GF-D8 (cell line): ENCODE results near the gene PIGT.
"Not testable (repeated sequence)": the region's sequence is repeated elsewhere in the genome, so short reads cannot be mapped to it uniquely, and the experiment has no call there.

Source experiments
- DNase-seq: peaks from one replicate; lab custom pipeline; 2025; lab: John Stamatoyannopoulos, UW

PIGT gene

DNA sequence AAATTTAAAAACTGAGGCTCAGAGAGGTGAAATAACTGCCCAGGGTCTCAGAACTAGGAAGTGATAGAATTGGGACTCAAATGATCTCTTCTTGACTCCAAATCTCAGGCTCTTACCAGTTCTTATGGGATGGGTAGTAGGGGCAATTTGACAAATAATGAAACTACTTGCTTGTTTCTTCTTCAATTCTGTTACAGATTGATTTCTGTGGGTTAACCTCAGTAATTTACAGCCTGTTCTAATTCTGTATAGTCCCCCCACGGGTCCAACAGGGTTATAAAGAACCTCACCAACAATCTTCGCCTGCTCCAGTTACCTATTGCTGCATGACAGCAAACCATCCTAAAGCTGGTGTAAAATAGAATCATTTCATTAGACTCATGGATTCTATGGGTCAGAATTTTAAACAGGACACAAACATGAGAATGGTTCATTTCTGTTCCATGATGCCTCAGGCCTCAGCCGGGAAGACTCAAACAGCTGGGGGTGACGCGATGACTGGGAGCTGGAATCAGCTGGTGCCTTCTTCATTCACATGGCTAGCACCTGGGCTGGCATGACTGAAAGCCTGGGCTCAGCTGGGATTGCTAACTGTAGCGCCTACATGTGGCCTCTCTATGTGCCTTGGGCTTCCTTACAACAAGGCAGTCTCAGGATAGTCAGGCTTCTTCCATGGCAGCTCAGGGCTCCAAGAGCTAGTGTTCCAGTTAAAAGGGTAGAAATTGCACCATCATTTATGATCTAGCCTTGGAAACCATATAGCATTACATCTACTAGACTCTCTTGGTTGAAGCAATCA is 47.0 kb downstream of the PIGT start:
- DNase-seq = no peak

DNA sequence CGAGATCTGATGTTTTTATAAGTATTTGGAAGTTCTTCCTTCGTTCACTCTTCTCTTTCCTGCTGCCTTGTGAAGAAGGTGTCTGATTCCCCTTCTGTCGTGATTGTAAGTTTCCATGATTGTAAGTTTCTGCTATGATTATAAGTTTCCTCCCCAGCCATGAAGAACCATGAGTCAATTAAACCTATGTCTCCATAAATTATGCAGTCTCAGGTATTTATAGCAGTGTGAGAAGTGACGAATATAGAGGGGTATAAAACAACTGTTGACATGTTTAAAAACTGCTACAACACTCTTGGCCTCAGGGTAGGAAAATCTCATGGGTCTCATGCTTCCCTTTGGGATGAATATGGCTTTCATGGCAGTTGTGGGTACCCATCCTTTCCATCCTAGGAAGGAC is 47.8 kb downstream of the PIGT start:
- no peak for DNase-seq

DNA sequence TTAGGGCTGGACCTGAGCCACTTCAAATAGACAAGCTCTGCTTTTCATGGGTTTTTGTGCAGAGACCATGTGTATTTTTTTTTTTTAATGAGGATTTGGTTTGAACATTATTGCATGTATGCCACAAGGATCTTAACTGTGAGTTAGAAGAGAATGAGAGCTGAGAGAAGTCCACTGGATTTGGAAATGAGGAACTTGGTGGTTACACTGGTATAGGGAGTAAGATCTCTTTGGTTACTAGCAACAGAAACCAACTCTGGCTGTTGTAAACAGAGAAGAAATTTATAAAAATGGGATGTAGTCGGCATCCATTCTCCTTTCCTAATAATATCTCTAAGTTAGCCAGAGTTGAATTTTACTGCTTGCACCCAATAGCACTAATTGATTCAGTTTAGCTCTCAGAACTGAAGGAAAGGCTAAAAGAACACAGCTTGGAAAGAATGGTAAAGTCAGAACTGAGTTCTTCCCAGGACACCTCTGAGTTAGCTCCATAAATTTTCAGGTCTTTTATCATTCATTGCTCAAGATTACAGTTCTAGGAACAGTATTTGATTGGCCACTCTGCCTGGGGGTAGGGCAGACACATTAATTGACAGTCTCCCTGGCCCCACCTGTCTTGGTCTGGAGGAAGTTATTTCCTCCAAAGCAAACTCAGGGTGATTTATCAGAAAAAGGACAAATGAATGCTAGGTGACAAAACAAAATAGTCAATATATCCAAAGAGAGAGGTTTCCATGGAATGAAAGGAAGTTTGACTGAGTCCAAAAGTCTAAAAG is 49.7 kb downstream of the PIGT start:
- no peak for DNase-seq

DNA sequence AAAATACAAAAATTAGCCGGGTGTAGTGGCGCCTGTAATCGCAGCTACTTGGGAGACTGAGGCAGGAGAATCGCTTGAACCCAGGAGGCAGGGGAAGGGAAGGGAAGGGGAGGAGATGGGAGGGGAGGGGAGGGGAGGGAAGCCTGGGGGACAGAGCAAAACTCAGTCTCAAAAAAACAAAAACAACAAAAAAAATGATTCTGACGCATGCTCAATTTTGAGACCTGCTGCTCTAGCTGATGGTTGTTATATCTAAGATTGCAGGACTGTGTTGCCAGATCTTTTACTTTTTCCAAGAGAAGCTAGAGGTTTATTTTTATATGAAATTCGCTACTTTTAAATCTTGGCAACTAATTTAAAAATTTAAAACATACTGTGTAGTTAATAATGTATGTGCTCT is 51.2 kb downstream of the PIGT start:
- no peak for DNase-seq

DNA sequence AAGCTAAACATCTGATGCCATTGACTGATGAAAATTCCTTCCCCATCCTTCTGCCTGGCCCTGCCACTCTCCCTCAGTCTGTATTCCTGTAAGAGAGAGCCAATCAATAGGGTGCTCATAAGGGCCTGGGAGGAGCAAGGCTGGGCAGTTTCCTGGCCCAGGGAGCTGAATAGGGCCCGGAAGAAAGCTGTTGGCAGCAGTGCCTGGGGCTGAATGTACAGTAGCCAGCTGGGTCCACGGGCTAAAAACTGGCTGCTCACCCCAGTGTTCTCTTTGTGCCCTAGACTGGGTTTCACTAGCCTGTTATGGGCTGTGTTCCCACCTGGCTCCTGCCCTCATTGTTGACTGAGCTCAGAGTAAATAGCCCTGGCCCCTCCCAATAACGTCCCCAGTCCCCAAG is 51.9 kb downstream of the PIGT start:
- no peak for DNase-seq

DNA sequence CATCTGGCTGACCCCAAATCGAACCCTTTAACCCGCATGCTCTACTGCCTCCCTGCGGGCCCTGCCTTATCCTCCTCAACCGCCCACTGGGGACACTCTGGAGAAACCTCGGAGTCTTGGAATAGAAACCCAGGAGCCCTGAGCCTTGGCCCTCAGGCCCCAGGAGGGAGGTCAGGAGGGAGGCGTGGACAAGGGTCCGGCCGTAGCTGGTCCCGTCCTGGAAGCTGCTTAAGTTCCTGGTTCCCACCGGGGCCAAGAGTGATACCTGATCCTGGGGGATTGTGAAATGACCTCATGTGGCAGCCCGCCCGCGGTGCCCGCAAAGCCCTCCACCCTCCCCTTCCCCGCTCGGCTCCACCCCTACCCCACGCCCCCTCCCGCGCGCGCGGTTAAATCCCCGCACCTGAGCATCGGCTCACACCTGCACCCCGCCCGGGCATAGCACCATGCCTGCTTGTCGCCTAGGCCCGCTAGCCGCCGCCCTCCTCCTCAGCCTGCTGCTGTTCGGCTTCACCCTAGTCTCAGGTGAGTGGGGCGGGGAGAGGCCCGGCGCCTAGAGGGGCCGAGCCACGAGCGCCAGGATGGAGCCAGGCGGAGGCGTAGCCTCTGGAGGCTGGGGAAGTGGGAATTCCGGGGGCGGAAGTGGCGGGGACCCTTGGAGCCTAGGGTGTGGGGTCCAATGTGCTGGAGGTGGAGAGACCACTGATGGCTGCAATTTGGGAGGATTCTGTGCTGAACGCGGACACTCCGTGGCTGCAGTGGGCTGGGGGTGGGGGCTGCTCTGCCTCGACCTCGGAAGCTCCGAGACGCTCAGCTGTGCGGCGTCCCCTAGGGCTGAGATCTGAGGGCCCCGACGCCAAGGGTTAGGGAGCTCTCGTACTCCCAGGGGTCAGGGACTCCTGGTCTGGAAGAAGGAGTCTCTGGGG is 53.7 kb downstream of the PIGT start, which contains the start of gene WFDC2:
Gene WFDC2, plus strand, starts transcription at position 418 of the 926 bp plus-strand sequence. Its CDS starts 29 bp downstream, at position 447.
- no peak for DNase-seq

DNA sequence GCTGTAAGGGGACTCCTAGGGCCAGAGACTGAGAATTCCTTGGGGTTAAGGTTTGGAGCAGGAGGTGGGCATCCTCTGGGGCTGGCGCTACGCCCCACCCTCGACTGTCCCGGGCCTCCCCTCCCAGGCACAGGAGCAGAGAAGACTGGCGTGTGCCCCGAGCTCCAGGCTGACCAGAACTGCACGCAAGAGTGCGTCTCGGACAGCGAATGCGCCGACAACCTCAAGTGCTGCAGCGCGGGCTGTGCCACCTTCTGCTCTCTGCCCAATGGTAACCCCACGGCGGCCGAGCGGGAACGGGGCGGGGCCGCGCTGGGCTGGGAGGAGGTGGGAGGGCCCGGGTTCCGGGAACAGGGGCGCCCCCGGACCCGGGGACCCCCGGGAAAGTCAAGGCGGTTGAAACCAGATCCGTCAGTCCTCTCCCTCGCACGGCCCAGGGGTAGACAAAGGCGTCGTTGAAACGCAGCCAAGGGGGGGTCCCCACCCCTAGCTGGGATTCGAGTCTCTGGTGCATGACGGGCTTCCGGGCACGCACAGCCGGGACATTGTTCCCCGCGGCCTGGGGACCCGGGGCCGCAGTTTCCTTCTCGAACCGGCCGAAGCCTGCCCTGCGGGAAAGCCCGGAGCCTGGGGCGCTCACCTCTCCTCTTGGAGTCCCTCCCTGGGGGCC is 54.5 kb downstream of the PIGT start:
- DNase-seq = no peak

DNA sequence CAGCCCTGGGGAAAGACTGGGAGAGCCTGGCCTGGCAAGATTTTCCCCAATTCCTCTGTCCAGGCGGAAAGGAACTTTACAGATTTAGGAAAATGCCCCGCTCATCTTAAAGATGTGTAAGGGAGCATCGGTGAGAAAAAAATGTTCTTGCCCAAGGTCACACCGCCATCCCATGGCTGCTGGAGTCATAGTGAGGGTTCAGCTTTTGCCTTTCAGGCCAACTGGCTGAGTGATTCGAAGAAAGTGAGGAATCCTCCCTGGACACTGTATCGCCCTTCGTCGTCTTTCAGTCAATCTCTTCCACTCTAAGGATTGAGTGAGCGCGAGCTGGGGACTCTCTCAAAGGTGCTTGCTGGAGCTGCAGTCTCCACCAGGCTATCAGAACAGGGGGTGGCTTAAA is 55.0 kb downstream of the PIGT start:
- no peak for DNase-seq

DNA sequence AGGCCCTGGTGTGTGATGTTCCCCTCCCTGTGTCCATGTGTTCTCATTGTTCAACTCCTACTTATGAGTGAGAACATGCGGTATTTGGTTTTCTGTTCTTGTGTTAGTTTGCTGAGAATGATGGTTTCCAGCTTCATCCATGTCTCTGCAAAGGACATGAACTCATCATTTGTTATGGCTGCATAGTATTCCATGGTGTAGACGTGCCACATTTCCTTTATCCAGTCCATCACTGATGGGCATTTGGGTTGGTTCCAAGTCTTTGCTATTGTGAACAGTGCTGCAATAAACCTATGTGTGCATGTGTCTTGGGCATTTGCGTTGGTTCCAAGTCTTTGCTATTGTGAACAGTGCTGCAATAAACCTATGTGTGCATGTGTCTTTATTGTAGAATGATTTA is 56.3 kb downstream of the PIGT start:
- not testable (repeated sequence) for DNase-seq
